PC-3 (cell line): ENCODE measurements around the gene SYT6. TPM values are rescaled to one million over a fixed set of nuclear protein-coding genes. Genes with fewer than 3 reads are reported as not detected.

Experiments
- ATAC-seq: fragments of 200-7000 bp; cut with Tn5 transposase; 2 replicates; pipeline ENCODE4 v1.9.1; 2020; ENCODE audit warnings: mild to moderate bottlenecking, moderate library complexity
- BruUV-seq: library from RNA; stranded (reverse); fragments of 400-500 nt; replicated peaks from 2 replicates; lab custom pipeline; 2021; lab: Mats Ljungman, UMichigan
- CTCF ChIA-PET: fragments of 300-600 bp; sonication (Branson Sonifier 250); formaldehyde crosslinking; loops from one replicate; lab custom pipeline; 2022; ENCODE audit warnings: antibody characterized with exemption; lab: Charles Lee
- POLR2A ChIA-PET: fragments of 300-600 bp; sonication (Branson Sonifier 250); formaldehyde crosslinking; loops from one replicate; lab custom pipeline; 2022; ENCODE audit warnings: antibody characterized with exemption; ENCODE audit not compliant: unreplicated experiment; lab: Charles Lee
- DNase-seq: peaks from one replicate; pipeline ENCODE4 v3.0.0-alpha.2; 2015
- H2AFZ ChIP-seq: fragments of 300-600 bp; sonication (generic); 2 replicates; pipeline ENCODE4 v1.6.0; 2016; ENCODE audit warnings: antibody characterized with exemption, low read length
- H3F3A ChIP-seq: fragments of 300-600 bp; sonication (generic); one replicate; pipeline ENCODE4 v1.6.0; 2017; ENCODE audit warnings: antibody characterized with exemption, low read length, control low read depth, mild to moderate bottlenecking; ENCODE audit not compliant: unreplicated experiment
- H3K27ac ChIP-seq: fragments of 300-600 bp; sonication (generic); 2 replicates; pipeline ENCODE4 v1.5.1; 2016; ENCODE audit warnings: mild to moderate bottlenecking, low read length
- H3K27me3 ChIP-seq: fragments of 300-600 bp; sonication (generic); 2 replicates; pipeline ENCODE4 v1.6.1; 2016; ENCODE audit warnings: low read length, mixed read lengths
- H3K36me3 ChIP-seq: fragments of 300-600 bp; sonication (generic); 2 replicates; pipeline ENCODE4 v1.6.1; 2016; ENCODE audit warnings: low read depth, mixed run types, low read length, mixed read lengths
- H3K4me1 ChIP-seq: fragments of 300-600 bp; sonication (generic); 2 replicates; pipeline ENCODE4 v1.5.1; 2016; ENCODE audit warnings: low read length; ENCODE audit not compliant: insufficient read depth
- H3K4me2 ChIP-seq: fragments of 300-600 bp; sonication (generic); 2 replicates; pipeline ENCODE4 v1.6.0; 2016; ENCODE audit warnings: low read length
- H3K4me3 ChIP-seq: fragments of 300-600 bp; sonication (generic); 2 replicates; pipeline ENCODE4 v1.5.1; 2016; ENCODE audit warnings: mild to moderate bottlenecking, low read length, mixed read lengths
- H3K79me2 ChIP-seq: fragments of 300-600 bp; sonication (generic); 2 replicates; pipeline ENCODE4 v1.6.1; 2017; ENCODE audit warnings: low read length, mixed read lengths
- H3K9ac ChIP-seq: fragments of 300-600 bp; sonication (generic); 2 replicates; pipeline ENCODE4 v1.6.0; 2016; ENCODE audit warnings: mild to moderate bottlenecking, low read length
- H3K9me2 ChIP-seq: fragments of 300-600 bp; sonication (generic); replicated peaks from 2 replicates; pipeline ENCODE4 v1.6.1; 2016; ENCODE audit warnings: mixed run types, low read length, mixed read lengths
- H3K9me3 ChIP-seq: fragments of 300-600 bp; sonication (generic); 2 replicates; pipeline ENCODE4 v1.6.1; 2016; ENCODE audit warnings: low read length, mixed read lengths
- H4K20me1 ChIP-seq: fragments of 300-600 bp; sonication (generic); 2 replicates; pipeline ENCODE4 v1.6.1; 2016; ENCODE audit warnings: low read length, mixed read lengths
- EZH2 ChIP-seq: fragments of 300-600 bp; sonication (generic); IDR thresholded peaks from one replicate; pipeline ENCODE4 v1.6.1; 2017; ENCODE audit warnings: antibody characterized with exemption, mild to moderate bottlenecking, low read length; ENCODE audit not compliant: unreplicated experiment
- EZH2phosphoT487 ChIP-seq: fragments of 300-600 bp; sonication (generic); IDR thresholded peaks from 2 replicates; pipeline ENCODE4 v1.6.1; 2018; ENCODE audit warnings: mild to moderate bottlenecking, antibody characterized with exemption, low read length, borderline replicate concordance
- intact Hi-C: fragments of 100-400 bp; cut with micrococcal nuclease; formaldehyde crosslinking; loops from 2 replicates; pipeline ENCODE4 v1.9.0; 2023
- total RNA-seq: library from RNA; depleted of rRNA; stranded (reverse); fragments of >200 nt; gene quantifications from 2 replicates; pipeline ENCODE4 v1.2.3, GENCODE V29; 2014
- TF ChIP-seq, protein P1 (sequence below): fragments of 300-600 bp; sonication (generic); conservative IDR thresholded peaks from 2 replicates; pipeline ENCODE4 v1.5.1; 2017; ENCODE audit warnings: antibody characterized with exemption, low read depth, mild to moderate bottlenecking, low read length

SYT6 gene
- total RNA-seq, 1 experiment from 2014 or later = not detected

DNA sequence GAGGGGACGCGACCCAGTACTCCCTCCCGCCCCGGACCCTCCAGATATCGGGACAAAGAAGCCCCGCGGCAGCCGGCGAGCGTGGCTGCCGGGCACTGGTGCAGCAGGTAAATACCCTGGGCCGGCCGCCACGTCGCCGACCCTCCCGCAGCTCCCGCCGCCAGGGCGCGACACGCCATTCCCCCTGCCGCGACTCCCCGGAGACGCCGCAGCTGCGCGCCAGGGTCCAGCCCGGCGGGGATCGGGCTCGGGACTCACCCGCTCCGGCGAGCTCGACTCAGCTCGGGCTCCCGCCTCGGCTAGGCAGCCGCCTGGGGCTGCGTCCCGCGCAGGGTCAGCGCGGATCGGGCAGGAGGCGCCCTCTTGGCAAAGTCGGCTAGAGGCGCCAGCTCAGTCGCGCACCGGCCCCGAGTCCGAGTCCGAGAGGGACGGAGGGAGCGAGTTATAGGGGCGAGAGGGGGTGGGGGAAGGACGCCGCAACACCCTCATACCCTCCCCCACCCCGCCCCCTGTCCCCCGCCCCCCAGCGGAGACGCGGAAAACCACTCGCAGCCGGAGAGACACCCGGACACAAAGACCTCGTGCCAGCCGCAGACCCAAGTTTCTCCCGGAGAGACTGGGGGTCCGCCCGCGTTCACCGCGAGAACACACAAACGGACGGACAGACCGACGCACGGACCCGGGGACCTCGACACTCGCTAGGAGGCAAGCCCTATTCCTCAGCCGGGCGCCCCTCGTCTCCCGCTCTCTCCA, 985 bp downstream of the SYT6 start:
- no peaks in the 10 kb centered on the region for H3K79me2 ChIP-seq
- H3K27me3 ChIP-seq = peaks cover 47% of the 10 kb centered on the region
- no peaks in the 10 kb centered on the region for H3K9me3 ChIP-seq
- peak overlapping the region; percentile 65 for H3K4me3 ChIP-seq
- peak; percentile 43 for DNase-seq
- no peak for TF ChIP-seq EZH2phosphoT487
- TF ChIP-seq EZH2 = peak; percentile 58
- TF ChIP-seq, protein P1, sequence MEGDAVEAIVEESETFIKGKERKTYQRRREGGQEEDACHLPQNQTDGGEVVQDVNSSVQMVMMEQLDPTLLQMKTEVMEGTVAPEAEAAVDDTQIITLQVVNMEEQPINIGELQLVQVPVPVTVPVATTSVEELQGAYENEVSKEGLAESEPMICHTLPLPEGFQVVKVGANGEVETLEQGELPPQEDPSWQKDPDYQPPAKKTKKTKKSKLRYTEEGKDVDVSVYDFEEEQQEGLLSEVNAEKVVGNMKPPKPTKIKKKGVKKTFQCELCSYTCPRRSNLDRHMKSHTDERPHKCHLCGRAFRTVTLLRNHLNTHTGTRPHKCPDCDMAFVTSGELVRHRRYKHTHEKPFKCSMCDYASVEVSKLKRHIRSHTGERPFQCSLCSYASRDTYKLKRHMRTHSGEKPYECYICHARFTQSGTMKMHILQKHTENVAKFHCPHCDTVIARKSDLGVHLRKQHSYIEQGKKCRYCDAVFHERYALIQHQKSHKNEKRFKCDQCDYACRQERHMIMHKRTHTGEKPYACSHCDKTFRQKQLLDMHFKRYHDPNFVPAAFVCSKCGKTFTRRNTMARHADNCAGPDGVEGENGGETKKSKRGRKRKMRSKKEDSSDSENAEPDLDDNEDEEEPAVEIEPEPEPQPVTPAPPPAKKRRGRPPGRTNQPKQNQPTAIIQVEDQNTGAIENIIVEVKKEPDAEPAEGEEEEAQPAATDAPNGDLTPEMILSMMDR = no peak
- H2AFZ ChIP-seq = peak overlapping the region; percentile 58
- no peak overlapping the region for H3K9ac ChIP-seq
- no peaks in the 10 kb centered on the region for H3K9me2 ChIP-seq
- peak; percentile 78 for ATAC-seq
- H3K4me1 ChIP-seq = no peaks in the 10 kb centered on the region
- peak overlapping the region; percentile 80 for H3K4me2 ChIP-seq
- no peak overlapping the region for H3K27ac ChIP-seq
- no TSS peak for BruUV-seq
- no peaks in the 10 kb centered on the region for H4K20me1 ChIP-seq
- no peaks in the 10 kb centered on the region for H3K36me3 ChIP-seq
- intact Hi-C loops = no loop called here
- ChIA-PET POLR2A (no interaction called here), CTCF (no interaction called here)
- H3F3A ChIP-seq = no peaks in the 10 kb centered on the region

DNA sequence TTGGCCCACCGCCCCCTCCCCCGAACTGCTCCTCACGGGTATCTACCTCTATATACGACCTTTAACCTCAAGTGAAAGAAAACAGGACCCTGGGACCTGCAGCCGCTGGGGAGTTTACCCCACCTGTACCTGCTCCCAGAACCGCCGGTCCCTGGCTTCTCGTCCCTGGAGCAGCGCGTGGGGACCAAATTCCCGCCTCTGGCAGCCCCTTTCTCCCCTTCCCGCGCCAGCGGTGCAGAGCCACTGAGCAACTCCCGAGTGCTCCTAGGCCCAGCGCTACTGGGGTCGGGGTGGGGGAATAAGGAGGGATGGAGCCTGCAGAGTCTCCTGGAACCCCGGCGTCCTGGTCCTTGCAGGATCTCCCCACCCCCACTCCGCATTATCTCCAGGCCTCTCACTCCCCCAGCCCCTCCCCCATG, 1.6 kb downstream of the SYT6 start:
- no peak for ATAC-seq

More for the DNA sequence above, 1.6 kb downstream of the SYT6 start:
- intact Hi-C loops = no loop called here
- Histone ChIP-seq H3K4me2 (peak overlapping the region; percentile 80), H3K4me1 (no peaks in the 10 kb centered on the region), H4K20me1 (no peaks in the 10 kb centered on the region), H3K4me3 (peak overlapping the region; percentile 65), H3K27ac (no peak overlapping the region), H3F3A (no peaks in the 10 kb centered on the region), H3K79me2 (no peaks in the 10 kb centered on the region), H2AFZ (peak overlapping the region; percentile 58), H3K9me2 (no peaks in the 10 kb centered on the region), H3K9ac (no peak overlapping the region), H3K27me3 (peaks cover 47% of the 10 kb centered on the region), H3K36me3 (no peaks in the 10 kb centered on the region), H3K9me3 (no peaks in the 10 kb centered on the region)
- POLR2A ChIA-PET = no interaction called here
- no peak for TF ChIP-seq EZH2
- TF ChIP-seq, protein P1 = no peak
- no peak for TF ChIP-seq EZH2phosphoT487
- no TSS peak for BruUV-seq
- no peak for DNase-seq
- CTCF ChIA-PET = no interaction called here
